Panc1 (cell line): ENCODE data around the gene CD2BP2. TPM values are rescaled to one million over a fixed set of nuclear protein-coding genes. Genes with fewer than 3 reads are reported as not detected.
"Not testable (repeated sequence)": the region's sequence is repeated elsewhere in the genome, so short reads cannot be mapped to it uniquely, and the experiment has no call there.

ENCODE experiments used
- ATAC-seq: fragments of 200-7000 bp; cut with Tn5 transposase; 2 replicates; pipeline ENCODE4 v1.9.1; 2020; ENCODE audit warnings: mild to moderate bottlenecking, moderate library complexity
- BruUV-seq: library from RNA; stranded (reverse); fragments of 400-500 nt; replicated peaks from 2 replicates; lab custom pipeline; 2021; lab: Mats Ljungman, UMichigan
- CTCF ChIA-PET: fragments of 300-600 bp; sonication (Branson Sonifier 250); formaldehyde crosslinking; loops from one replicate; lab custom pipeline; 2022; ENCODE audit warnings: antibody characterized with exemption; lab: Charles Lee
- POLR2A ChIA-PET: fragments of 300-600 bp; sonication (Branson Sonifier 250); formaldehyde crosslinking; loops from one replicate; lab custom pipeline; 2022; ENCODE audit warnings: antibody characterized with exemption; lab: Charles Lee
- DNase-seq: peaks from one replicate; pipeline ENCODE4 v3.0.0-alpha.2; 2010; ENCODE audit warnings: low read depth, low spot score
- H3K27ac ChIP-seq: 2 replicates; pipeline ENCODE4 v1.5.1; 2011; ENCODE audit warnings: mild to moderate bottlenecking, low read length, inconsistent platforms
- H3K27me3 ChIP-seq: fragments of 200-500 bp; sonication (Bioruptor generic); 2 replicates; pipeline ENCODE4 v1.6.0; 2014; ENCODE audit warnings: low read length, inconsistent platforms; ENCODE audit not compliant: control insufficient read depth, insufficient read depth
- H3K36me3 ChIP-seq: fragments of 200-500 bp; sonication (Bioruptor generic); 2 replicates; pipeline ENCODE4 v1.5.1; 2014; ENCODE audit warnings: inconsistent platforms, mild to moderate bottlenecking, low read length, moderate library complexity; ENCODE audit not compliant: control insufficient read depth, insufficient read depth
- H3K4me1 ChIP-seq: 2 replicates; pipeline ENCODE4 v1.5.1; 2011; ENCODE audit warnings: inconsistent platforms, mild to moderate bottlenecking, low read length, moderate library complexity; ENCODE audit not compliant: control insufficient read depth, insufficient read depth
- H3K4me3 ChIP-seq, 2 experiments: 2 replicates each; pipeline ENCODE4 v1.5.1; 2011 to 2012; ENCODE audit warnings: low read depth in 2 of 2, low read length in 2 of 2, mild to moderate bottlenecking in 2 of 2, inconsistent platforms in 1 of 2, moderate library complexity in 1 of 2
- H3K9me3 ChIP-seq: fragments of 200-500 bp; sonication (Bioruptor generic); 2 replicates; pipeline ENCODE4 v1.5.1; 2014; ENCODE audit warnings: low read depth, mild to moderate bottlenecking, inconsistent platforms, low read length, moderate library complexity; ENCODE audit not compliant: control insufficient read depth, insufficient read depth
- POLR2AphosphoS5 ChIP-seq: IDR thresholded peaks from 2 replicates; pipeline ENCODE4 v1.6.1; 2012; ENCODE audit warnings: mild to moderate bottlenecking, low read depth, low read length, moderate library complexity
- SIN3A ChIP-seq: IDR thresholded peaks from 2 replicates; pipeline ENCODE4 v1.6.1; 2012; ENCODE audit warnings: low read depth, mild to moderate bottlenecking, low read length, moderate library complexity, borderline replicate concordance; ENCODE audit not compliant: insufficient read depth
- TCF7L2 ChIP-seq: IDR thresholded peaks from 2 replicates; pipeline ENCODE4 v1.6.1; 2011; ENCODE audit warnings: mild to moderate bottlenecking, low read depth, low read length, inconsistent platforms
- in situ Hi-C: cut with HindIII; loops from 2 replicates; pipeline ENCODE4 v1.10.0; 2016; ENCODE audit warnings: low sequenced_read_pairs, low pct_unique_long_range_greater_than_20kb
- intact Hi-C: fragments of 100-400 bp; cut with micrococcal nuclease; formaldehyde crosslinking; loops from one replicate; pipeline ENCODE4 v1.10.0; 2022; ENCODE audit not compliant: unreplicated experiment
- total RNA-seq: library from RNA; stranded (reverse); gene quantifications from one replicate; pipeline ENCODE4 v1.2.1, GENCODE V29; 2021; ENCODE audit not compliant: unreplicated experiment
- TF ChIP-seq, protein P1 (sequence below): fragments of 450-650 bp; IDR thresholded peaks from 2 replicates; pipeline ENCODE4 v1.5.1; 2017; ENCODE audit warnings: mild to moderate bottlenecking
- TF ChIP-seq, protein P2 (sequence below), 2 experiments: IDR thresholded peaks; 2 replicates each; pipeline ENCODE4 v1.6.1; 2011 to 2012; ENCODE audit warnings: low read depth in 2 of 2, control low read depth in 1 of 2, low read length in 1 of 2, mild to moderate bottlenecking in 1 of 2, moderate library complexity in 1 of 2; ENCODE audit not compliant: insufficient read depth in 1 of 2

CD2BP2 gene
- total RNA-seq, 1 experiment from 2014 or later = 90.7 TPM

DNA sequence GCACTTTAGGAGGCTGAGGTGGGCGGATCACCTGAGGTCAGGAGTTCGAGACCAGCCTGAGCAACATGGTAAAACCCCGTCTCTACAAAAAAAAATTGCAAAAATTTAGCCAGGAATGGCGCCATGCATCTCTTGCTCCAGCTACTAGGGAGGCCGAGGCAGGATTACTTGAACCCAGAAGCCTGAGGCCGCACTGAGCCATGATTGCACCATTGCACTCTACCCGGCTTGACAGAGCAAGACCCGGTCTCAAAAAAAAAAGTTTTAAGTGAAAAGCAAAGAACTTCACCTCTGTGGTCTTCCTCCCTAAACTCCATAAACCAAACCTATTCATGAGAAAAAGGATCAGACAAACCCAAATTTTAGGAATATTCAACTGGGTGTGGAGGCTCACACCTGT is 7.0 kb downstream of the CD2BP2 start:
- no peak for ATAC-seq
- peaks cover 5% of the 10 kb centered on the region; the same call in 1 of the 2 replicates for H3K36me3 ChIP-seq
- intact Hi-C loops = no loop called here
- no peak for DNase-seq
- TF ChIP-seq, protein P1, sequence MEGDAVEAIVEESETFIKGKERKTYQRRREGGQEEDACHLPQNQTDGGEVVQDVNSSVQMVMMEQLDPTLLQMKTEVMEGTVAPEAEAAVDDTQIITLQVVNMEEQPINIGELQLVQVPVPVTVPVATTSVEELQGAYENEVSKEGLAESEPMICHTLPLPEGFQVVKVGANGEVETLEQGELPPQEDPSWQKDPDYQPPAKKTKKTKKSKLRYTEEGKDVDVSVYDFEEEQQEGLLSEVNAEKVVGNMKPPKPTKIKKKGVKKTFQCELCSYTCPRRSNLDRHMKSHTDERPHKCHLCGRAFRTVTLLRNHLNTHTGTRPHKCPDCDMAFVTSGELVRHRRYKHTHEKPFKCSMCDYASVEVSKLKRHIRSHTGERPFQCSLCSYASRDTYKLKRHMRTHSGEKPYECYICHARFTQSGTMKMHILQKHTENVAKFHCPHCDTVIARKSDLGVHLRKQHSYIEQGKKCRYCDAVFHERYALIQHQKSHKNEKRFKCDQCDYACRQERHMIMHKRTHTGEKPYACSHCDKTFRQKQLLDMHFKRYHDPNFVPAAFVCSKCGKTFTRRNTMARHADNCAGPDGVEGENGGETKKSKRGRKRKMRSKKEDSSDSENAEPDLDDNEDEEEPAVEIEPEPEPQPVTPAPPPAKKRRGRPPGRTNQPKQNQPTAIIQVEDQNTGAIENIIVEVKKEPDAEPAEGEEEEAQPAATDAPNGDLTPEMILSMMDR = no peak
- TF ChIP-seq TCF7L2 (no peak), SIN3A (no peak)
- H3K4me3 ChIP-seq = no peak overlapping the region
- CTCF ChIA-PET = no interaction called here
- H3K27ac ChIP-seq = no peak overlapping the region
- POLR2A ChIA-PET = no interaction called here
- BruUV-seq = no TSS peak
- H3K9me3 ChIP-seq = no peaks in the 10 kb centered on the region
- H3K4me1 ChIP-seq = peaks cover 17% of the 10 kb centered on the region
- in situ Hi-C loops = no loop called here
- no peaks in the 10 kb centered on the region for H3K27me3 ChIP-seq

DNA sequence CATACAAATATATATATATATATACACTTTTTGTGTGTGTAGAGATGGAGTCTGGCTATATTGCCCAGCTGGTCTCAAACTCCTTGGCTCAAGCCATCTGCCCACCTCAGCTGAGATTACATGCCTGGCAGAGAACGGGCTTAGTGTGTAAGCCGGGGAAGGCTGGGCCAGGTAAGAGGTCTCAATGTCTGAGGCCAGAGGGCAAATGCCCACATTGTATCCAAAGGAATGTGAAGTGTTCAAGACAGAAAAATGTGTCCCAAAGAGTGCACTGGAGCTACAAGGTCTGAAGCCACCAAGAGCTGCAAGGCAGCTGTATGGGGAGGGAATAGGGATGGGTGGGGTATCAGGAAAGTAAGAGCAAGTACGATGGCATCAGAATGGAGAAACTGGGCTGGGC is 8.8 kb downstream of the CD2BP2 start:
- DNase-seq = no peak
- TF ChIP-seq TCF7L2 (no peak), POLR2AphosphoS5 (no peak), SIN3A (no peak)
- TF ChIP-seq, protein P2, sequence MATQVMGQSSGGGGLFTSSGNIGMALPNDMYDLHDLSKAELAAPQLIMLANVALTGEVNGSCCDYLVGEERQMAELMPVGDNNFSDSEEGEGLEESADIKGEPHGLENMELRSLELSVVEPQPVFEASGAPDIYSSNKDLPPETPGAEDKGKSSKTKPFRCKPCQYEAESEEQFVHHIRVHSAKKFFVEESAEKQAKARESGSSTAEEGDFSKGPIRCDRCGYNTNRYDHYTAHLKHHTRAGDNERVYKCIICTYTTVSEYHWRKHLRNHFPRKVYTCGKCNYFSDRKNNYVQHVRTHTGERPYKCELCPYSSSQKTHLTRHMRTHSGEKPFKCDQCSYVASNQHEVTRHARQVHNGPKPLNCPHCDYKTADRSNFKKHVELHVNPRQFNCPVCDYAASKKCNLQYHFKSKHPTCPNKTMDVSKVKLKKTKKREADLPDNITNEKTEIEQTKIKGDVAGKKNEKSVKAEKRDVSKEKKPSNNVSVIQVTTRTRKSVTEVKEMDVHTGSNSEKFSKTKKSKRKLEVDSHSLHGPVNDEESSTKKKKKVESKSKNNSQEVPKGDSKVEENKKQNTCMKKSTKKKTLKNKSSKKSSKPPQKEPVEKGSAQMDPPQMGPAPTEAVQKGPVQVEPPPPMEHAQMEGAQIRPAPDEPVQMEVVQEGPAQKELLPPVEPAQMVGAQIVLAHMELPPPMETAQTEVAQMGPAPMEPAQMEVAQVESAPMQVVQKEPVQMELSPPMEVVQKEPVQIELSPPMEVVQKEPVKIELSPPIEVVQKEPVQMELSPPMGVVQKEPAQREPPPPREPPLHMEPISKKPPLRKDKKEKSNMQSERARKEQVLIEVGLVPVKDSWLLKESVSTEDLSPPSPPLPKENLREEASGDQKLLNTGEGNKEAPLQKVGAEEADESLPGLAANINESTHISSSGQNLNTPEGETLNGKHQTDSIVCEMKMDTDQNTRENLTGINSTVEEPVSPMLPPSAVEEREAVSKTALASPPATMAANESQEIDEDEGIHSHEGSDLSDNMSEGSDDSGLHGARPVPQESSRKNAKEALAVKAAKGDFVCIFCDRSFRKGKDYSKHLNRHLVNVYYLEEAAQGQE (IDR thresholded peaks at IDR 0.05; ENCODE audit: insufficient read depth in 1 of 2, low read depth in 2 of 2, low read length in 1 of 2) = no peak
- TF ChIP-seq, protein P1 = no peak
- intact Hi-C loops (no loop called here), in situ Hi-C loops (no loop called here)
- ChIA-PET CTCF (no interaction called here), POLR2A (no interaction called here)
- H3K27ac ChIP-seq = no peak overlapping the region
- H3K4me1 ChIP-seq = no peaks in the 10 kb centered on the region
- no peaks in the 10 kb centered on the region for H3K9me3 ChIP-seq
- ATAC-seq = no peak
- no peaks in the 10 kb centered on the region for H3K27me3 ChIP-seq
- no peaks in the 10 kb centered on the region for H3K36me3 ChIP-seq
- no peak overlapping the region for H3K4me3 ChIP-seq
- no TSS peak for BruUV-seq

- H3K9me3 ChIP-seq, H3K4me3 ChIP-seq, in situ Hi-C loops, BruUV-seq, POLR2A ChIA-PET, H3K27me3 ChIP-seq, CTCF ChIA-PET, DNase-seq, ATAC-seq, H3K4me1 ChIP-seq, H3K27ac ChIP-seq, intact Hi-C loops, H3K36me3 ChIP-seq: not testable (repeated sequence)
Measured at GRCh38 chr16:30343491-30343820, 11.7 kb downstream of the CD2BP2 start.
